GM21619 (cell line): ENCODE results near the gene MYO18A.

Source experiments
- ATAC-seq: cut with Tn5 transposase; IDR thresholded peaks from one replicate; pipeline ENCODE4 v1.9.1; 2021; ENCODE audit not compliant: unreplicated experiment

Gene MYO18A

GRCh38 chr17:29059281-29059680 is 120.9 kb downstream of the MYO18A start:
- ATAC-seq = no peak

GRCh38 chr17:29058391-29058790 is 121.8 kb downstream of the MYO18A start:
- no peak for ATAC-seq

DNA sequence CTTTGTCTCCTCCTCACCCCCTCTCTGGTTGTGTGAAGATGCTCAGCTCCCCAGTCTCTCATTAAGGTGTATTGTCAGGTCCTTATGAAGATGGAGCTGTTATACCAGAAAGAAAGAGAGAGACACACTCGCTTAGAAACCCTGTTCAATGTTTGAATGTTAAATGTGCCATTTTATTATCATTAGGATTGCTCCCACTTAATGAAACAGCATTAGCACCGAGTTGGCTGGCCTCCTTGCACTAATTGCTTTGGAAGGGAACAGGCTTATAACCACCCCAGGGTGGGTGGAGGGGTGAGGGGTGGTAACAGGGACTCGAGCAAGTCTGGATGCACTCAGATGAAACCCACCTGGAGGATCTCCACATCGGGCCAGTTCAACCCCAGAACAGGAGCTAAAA is 122.8 kb downstream of the MYO18A start:
- ATAC-seq = no peak

- ATAC-seq = no peak
Observed at GRCh38 chr17:29054835-29055234, 125.4 kb downstream of the MYO18A start.

DNA sequence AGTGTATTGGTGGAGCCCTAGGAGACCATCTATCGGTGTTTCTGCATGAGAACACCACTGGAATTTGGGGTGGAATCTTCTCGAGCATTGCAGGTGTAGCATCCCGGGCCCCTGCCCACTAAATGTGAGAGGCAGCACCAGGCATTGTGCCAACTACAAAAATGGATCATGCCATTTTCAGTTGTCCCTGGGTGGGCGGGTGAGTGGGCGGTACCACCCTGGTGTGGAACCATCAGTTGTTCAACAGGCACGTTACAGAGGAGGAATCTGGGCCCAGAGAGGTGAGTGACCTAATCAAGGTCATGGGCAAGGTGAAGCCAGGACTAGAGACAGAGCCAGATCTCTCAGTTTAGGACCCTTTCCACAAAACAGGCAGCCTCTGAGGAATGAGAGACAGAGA is 128.5 kb downstream of the MYO18A start:
- ATAC-seq = no peak

DNA sequence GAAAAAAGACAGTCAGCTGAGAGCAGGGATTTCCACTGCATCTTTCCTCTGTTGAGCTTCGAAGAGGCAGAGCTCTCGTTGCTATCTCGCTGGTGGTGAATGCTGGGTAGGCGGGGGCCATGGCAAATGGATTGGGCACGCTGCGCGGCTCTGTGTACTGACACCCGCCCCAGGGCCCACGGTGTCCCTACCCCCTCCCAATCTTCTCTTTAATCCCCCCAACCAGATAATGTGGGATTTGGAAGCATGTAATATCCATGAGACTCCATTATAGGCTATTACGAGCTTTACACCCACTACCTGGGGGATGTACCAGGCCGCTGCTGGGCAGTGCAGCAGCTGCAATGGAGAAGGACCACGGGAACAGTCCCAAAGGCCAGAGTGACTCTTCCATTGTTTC is 129.0 kb downstream of the MYO18A start:
- no peak for ATAC-seq

- no peak for ATAC-seq
Observed at GRCh38 chr17:29050176-29050575, 130.0 kb downstream of the MYO18A start.

DNA sequence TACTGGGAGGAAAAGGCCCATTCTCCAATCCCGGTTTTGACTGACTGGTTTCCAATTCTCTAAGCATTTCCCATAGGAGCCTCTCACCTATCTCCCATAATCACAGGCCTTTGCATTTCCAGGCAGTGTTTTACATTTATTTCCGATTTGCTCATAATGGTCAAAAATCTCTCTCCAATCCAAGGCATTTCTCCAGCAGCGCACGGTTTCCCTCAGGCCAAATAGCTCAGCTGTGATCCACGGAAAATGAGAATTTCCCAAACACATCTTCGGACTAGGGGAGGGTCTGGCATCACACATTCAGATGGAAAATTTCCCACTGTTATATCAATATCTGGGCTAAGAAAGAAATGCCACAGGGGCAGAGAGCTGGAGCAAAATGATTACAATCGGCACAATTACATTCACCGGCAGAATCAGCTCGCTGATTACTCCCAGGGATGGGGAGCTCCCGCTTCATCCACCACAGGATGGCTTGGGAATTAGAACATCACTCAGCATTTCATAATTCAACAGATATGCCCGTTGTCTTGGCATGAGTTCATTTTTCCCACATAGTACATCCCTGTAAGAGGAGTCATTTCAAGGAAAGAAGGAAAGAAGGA is 130.6 kb downstream of the MYO18A start:
- ATAC-seq = no peak

- no peak for ATAC-seq
Observed at GRCh38 chr17:29048440-29049368, 131.5 kb downstream of the MYO18A start.

DNA sequence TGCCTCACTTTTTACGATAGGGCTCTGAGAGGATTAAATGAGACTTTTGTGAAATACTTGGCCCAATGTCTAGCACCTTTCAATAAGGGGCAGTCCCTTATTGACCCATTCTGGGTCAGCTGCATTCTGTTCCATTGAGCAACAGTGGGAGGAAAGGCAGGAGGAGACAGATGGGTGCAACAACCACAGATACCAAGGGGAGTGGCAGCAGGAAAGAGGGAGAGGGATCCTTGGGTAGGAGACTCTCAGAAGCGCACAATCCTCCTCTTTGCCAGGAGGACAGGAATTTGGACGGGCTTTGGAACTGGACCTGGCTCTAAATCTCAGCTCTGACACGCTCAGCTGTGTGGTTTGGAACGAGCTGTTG is 133.7 kb downstream of the MYO18A start:
- ATAC-seq = no peak

- no peak for ATAC-seq
Observed at GRCh38 chr17:29045734-29046472, 134.3 kb downstream of the MYO18A start.

- no peak for ATAC-seq
Observed at GRCh38 chr17:29045026-29045425, 135.2 kb downstream of the MYO18A start.

DNA sequence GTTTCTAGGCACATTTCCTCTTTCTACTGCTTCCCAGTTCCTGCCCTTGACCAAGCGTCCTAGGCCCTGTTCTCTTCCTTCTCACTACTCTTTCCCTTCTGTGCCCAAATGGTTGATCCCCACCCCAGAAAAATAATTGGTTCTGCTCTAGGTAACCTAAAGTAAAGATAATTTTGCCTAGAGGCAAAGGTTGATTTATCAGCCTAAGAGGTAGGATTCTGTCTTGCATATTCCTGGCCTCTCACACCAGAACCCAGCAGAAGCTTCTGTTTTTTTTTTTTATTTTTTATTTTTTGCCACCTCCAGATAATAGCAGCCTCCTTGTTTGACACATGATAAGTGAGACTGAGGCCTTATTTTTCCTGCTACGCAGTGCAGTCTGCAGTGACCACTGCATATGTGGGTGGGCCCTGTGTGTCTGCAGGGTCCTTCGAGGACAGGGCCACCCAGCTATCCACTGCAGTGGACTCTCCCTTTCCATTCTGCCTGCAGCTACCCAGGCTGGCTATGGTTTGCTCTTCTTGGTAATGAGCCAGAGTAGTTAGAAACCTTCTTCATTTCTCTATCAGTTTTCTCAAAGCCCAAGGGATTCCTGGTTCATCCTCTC is 136.6 kb downstream of the MYO18A start:
- ATAC-seq = no peak

DNA sequence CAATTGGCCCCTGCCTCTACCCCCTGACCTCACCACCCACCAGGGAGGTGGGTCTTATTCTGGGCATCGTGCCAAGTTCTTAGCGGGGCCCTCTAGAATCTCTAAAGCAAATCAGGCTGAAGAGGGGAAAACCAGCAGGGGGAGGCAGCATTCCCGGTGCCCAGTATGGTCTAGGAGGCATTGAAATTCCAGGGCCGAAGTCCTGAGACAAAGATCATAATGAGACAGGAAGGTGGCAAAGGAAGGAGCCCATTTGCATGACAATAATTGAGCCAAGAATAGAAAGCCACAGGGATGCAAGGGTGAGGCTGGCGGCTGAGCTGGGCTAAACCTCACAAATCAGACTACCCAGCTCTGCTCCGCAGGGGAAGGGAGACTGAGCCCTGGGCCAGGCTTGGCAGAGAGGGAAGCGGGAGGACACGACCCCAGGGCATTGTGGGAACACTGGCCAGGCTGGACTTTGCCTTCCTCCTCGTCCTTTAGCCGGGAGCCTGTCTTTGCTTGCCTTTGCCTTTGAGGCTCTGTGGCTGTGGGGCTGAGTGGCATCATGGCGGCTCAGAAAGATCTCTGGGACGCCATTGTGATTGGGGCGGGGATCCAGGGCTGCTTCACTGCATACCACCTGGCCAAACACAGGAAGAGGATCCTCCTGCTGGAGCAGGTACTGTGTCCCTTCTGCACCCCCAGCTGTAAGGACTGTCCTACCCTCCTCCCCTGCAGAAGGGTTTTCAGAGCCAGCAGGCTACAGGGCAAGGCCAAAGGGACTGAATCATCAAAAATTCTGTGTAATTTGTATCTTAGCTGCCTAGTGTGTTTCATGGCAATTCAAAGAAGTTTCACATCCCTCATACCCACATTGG is 137.3 kb downstream of the MYO18A start, which contains the start of gene PIPOX:
PIPOX (plus strand) TSS at position 463 of the 860 bp plus-strand sequence; CDS start at position 548, 85 bp downstream.
- no peak for ATAC-seq

- ATAC-seq = no peak
Observed at GRCh38 chr17:29042026-29042678, 138.0 kb downstream of the MYO18A start.

DNA sequence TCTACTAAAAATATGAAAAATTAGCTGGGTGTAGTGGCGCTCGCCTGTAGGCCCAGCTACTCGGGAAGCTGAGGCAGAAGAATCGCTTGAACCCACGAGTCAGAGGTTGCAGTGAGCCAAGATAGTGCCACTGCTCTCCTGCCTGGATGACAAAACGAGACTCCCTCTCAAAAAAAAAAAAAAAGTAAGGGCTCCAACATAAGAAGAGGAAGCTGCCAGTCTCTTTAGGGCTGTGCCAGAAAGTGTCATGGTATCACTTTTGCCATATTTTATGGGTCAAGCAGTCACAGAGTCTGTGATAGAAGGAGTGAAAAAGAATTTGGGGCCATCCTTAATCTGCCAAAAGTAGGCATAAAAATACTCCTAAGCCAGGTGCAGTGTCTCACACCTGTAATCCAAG is 138.6 kb downstream of the MYO18A start:
- ATAC-seq = no peak

DNA sequence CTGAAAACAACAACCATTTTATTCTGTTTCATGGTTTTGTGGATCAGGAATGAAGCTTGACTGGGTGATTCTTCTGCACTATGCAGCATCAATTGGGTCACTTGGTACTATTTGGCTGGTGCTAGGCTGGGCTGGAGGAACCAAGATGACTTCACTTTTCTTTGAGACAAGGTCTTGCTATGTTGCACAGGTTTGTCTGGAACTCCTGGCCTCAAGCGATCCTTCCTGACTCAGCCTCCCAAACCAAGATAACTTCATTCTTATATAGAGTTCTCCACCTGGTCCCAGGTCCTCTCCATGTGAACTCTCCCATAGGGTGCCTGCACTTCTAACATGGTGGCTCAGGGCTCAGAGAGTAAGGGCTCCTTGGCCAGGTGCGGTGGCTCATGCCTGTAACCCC is 139.1 kb downstream of the MYO18A start:
- ATAC-seq = no peak

DNA sequence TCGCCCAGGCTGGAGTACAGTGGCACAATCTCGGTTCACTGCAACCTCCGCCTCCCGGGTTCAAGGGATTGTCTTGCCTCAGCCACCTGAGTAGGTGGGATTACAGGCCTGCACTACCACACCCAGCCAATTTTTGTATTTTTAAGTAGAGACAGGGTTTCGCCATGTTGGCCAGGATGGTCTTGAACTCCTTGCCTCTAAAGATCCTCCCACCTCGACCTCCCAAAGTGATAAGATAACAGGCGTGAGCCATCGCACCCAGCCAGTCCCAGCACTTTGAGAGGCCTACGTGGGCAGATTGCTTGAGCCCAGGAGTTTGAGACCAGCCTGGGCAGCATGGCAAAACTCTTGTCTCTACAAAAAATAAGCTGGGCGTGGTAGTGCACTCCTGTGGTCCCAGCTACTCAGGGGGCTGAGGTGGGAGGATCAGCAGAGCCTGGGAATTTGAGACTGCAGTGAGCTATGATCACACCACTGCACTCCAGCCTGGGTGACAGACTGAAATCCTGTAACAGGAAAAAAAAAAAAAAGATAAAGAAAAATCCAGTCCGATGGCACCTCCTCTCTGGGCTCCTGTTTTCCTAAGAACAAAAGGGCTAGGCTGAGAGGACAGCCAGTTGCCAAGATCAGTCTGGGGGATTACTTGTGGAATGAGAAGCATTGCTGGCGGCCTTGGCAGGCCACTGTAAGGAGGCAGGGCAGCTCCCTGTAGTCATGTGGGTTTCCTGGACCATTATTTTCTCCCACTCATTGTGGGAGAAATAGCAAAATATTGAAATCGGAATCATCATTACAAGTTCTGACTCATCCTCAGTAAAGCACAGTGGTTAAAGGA is 140.2 kb downstream of the MYO18A start:
- no peak for ATAC-seq
